ENCODE results near the gene UGT1A7.

Gene UGT1A7

DNA sequence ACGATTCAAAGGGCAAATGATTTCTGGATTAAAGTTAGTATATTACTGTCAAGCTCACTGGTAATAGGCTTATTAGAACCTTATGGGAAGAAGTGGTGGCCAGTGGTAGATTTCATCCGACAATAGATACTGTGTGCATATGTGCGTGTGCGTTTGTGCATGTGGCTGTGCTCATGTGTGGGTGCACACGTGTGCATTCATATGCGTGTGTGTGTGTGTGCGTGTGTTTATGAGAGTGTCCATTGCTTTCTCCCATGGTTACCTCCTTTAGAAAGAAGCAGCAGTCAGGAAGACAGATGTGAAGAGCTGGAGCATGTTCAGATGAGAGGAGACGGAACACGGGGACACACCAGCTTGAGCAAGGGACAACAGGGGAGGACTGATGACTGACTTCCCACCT, 87.6 kb downstream of the UGT1A7 start:
- peaks cover 6% of the 10 kb centered on the region for H3K4me1 ChIP-seq (ENCODE audit: control insufficient read depth, insufficient read depth, low read length)
- H3K36me3 ChIP-seq (ENCODE audit: control insufficient read depth, insufficient read depth, low read length, severe bottlenecking) = no peaks in the 10 kb centered on the region

DNA sequence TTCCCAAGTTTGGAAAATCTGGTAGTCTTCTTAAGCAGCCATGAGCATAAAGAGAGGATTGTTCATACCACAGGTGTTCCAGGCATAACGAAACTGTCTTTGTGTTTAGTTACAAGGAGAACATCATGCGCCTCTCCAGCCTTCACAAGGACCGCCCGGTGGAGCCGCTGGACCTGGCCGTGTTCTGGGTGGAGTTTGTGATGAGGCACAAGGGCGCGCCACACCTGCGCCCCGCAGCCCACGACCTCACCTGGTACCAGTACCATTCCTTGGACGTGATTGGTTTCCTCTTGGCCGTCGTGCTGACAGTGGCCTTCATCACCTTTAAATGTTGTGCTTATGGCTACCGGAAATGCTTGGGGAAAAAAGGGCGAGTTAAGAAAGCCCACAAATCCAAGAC, 90.5 kb downstream of the UGT1A7 start:
- Histone ChIP-seq H3K9me3 (ENCODE audit: control insufficient read depth, low read length) (peaks cover 12% of the 10 kb centered on the region), H3K4me3 (ENCODE audit: low read length) (no peak overlapping the region), H3K4me1 (ENCODE audit: control insufficient read depth, insufficient read depth, low read length) (peaks cover 3% of the 10 kb centered on the region), H3K36me3 (ENCODE audit: control insufficient read depth, insufficient read depth, low read length, severe bottlenecking) (no peaks in the 10 kb centered on the region), H3K27me3 (replicated peaks; ENCODE audit: control insufficient read depth, insufficient read depth, low read length) (no peaks in the 10 kb centered on the region), H3K9ac (ENCODE audit: low read length) (no peak overlapping the region)
- DNase-seq (ENCODE audit: low read depth) = no peak

More for the DNA sequence above, 87.6 kb downstream of the UGT1A7 start:
- no peak overlapping the region for H3K4me3 ChIP-seq (ENCODE audit: low read length)
- H3K9me3 ChIP-seq (ENCODE audit: control insufficient read depth, low read length) = no peaks in the 10 kb centered on the region
- DNase-seq (ENCODE audit: low read depth) = no peak
- no peaks in the 10 kb centered on the region for H3K27me3 ChIP-seq (replicated peaks; ENCODE audit: control insufficient read depth, insufficient read depth, low read length)
- no peak overlapping the region for H3K9ac ChIP-seq (ENCODE audit: low read length)

GRCh38 chr2:233772583-233772982, 90.9 kb downstream of the UGT1A7 start:
- H3K9me3 ChIP-seq (ENCODE audit: control insufficient read depth, low read length) = peaks cover 16% of the 10 kb centered on the region
- H3K27me3 ChIP-seq (replicated peaks; ENCODE audit: control insufficient read depth, insufficient read depth, low read length) = no peaks in the 10 kb centered on the region
- H3K9ac ChIP-seq (ENCODE audit: low read length) = no peak overlapping the region
- H3K4me1 ChIP-seq (ENCODE audit: control insufficient read depth, insufficient read depth, low read length) = peaks cover 3% of the 10 kb centered on the region
- DNase-seq (ENCODE audit: low read depth) = no peak
- no peak overlapping the region for H3K4me3 ChIP-seq (ENCODE audit: low read length)
- H3K36me3 ChIP-seq (ENCODE audit: control insufficient read depth, insufficient read depth, low read length, severe bottlenecking) = no peaks in the 10 kb centered on the region

- Histone ChIP-seq H3K9me3 (ENCODE audit: control insufficient read depth, low read length) (peaks cover 24% of the 10 kb centered on the region), H3K4me1 (ENCODE audit: control insufficient read depth, insufficient read depth, low read length) (peaks cover 3% of the 10 kb centered on the region), H3K27me3 (replicated peaks; ENCODE audit: control insufficient read depth, insufficient read depth, low read length) (no peaks in the 10 kb centered on the region), H3K4me3 (ENCODE audit: low read length) (no peak overlapping the region), H3K36me3 (ENCODE audit: control insufficient read depth, insufficient read depth, low read length, severe bottlenecking) (no peaks in the 10 kb centered on the region), H3K9ac (ENCODE audit: low read length) (no peak overlapping the region)
- DNase-seq (ENCODE audit: low read depth) = no peak
These were observed 92.2 kb downstream of the UGT1A7 start for GRCh38 chr2:233773854-233774253.

GRCh38 chr2:233775414-233775813, 93.7 kb downstream of the UGT1A7 start:
- Histone ChIP-seq H3K36me3 (ENCODE audit: control insufficient read depth, insufficient read depth, low read length, severe bottlenecking) (no peaks in the 10 kb centered on the region), H3K9ac (ENCODE audit: low read length) (no peak overlapping the region), H3K4me3 (ENCODE audit: low read length) (no peak overlapping the region), H3K27me3 (replicated peaks; ENCODE audit: control insufficient read depth, insufficient read depth, low read length) (no peaks in the 10 kb centered on the region), H3K4me1 (ENCODE audit: control insufficient read depth, insufficient read depth, low read length) (peaks cover 3% of the 10 kb centered on the region), H3K9me3 (ENCODE audit: control insufficient read depth, low read length) (peaks cover 25% of the 10 kb centered on the region)
- DNase-seq (ENCODE audit: low read depth) = no peak

- H3K9ac ChIP-seq (ENCODE audit: low read length) = no peak within 1 kb of the TSS
- no peak for DNase-seq (ENCODE audit: low read depth)
- no peak within 1 kb of the TSS for H3K4me3 ChIP-seq (ENCODE audit: low read length)
- H3K27me3 ChIP-seq (replicated peaks; ENCODE audit: control insufficient read depth, insufficient read depth, low read length) = no peaks in the 10 kb centered on the region
- no peaks in the 10 kb centered on the region for H3K36me3 ChIP-seq (ENCODE audit: control insufficient read depth, insufficient read depth, low read length, severe bottlenecking)
- peaks cover 25% of the 10 kb centered on the region for H3K9me3 ChIP-seq (ENCODE audit: control insufficient read depth, low read length)
- peaks cover 3% of the 10 kb centered on the region for H3K4me1 ChIP-seq (ENCODE audit: control insufficient read depth, insufficient read depth, low read length)
These were observed 96.3 kb downstream of the UGT1A7 start, which contains the start of gene MROH2A for GRCh38 chr2:233778030-233778429. MROH2A (plus strand) TSS chr2:233778330; CDS start chr2:233779359, 1,029 bp downstream.

DNA sequence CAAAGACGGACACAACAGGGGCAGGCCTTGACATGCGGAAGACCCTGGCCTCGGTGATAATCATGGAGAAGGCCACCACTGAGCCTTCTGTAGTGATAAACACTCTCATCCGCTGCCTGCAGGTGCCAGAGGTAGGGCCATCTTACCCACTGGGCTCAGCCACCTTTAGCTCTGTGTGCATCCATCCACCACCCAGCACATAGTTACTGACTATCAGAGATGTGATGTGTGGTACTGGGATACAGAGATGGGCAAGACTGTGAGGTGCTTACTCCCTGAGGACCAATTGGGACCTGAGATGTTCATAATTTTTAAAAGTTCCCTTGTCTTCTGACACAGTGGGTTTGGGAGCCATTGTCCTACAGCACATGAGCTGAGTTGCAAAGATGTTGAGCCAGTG, 98.0 kb downstream of the UGT1A7 start:
- no peak for DNase-seq (ENCODE audit: low read depth)
- no peaks in the 10 kb centered on the region for H3K36me3 ChIP-seq (ENCODE audit: control insufficient read depth, insufficient read depth, low read length, severe bottlenecking)
- no peak overlapping the region for H3K9ac ChIP-seq (ENCODE audit: low read length)
- H3K27me3 ChIP-seq (replicated peaks; ENCODE audit: control insufficient read depth, insufficient read depth, low read length) = no peaks in the 10 kb centered on the region
- H3K4me1 ChIP-seq (ENCODE audit: control insufficient read depth, insufficient read depth, low read length) = peaks cover 3% of the 10 kb centered on the region
- peaks cover 25% of the 10 kb centered on the region for H3K9me3 ChIP-seq (ENCODE audit: control insufficient read depth, low read length)
- H3K4me3 ChIP-seq (ENCODE audit: low read length) = no peak overlapping the region

- no peak for DNase-seq (ENCODE audit: low read depth)
- no peak overlapping the region for H3K9ac ChIP-seq (ENCODE audit: low read length)
- no peaks in the 10 kb centered on the region for H3K4me1 ChIP-seq (ENCODE audit: control insufficient read depth, insufficient read depth, low read length)
- H3K36me3 ChIP-seq (ENCODE audit: control insufficient read depth, insufficient read depth, low read length, severe bottlenecking) = no peaks in the 10 kb centered on the region
- no peaks in the 10 kb centered on the region for H3K27me3 ChIP-seq (replicated peaks; ENCODE audit: control insufficient read depth, insufficient read depth, low read length)
- H3K4me3 ChIP-seq (ENCODE audit: low read length) = no peak overlapping the region
- peaks cover 19% of the 10 kb centered on the region for H3K9me3 ChIP-seq (ENCODE audit: control insufficient read depth, low read length)
These were observed 99.1 kb downstream of the UGT1A7 start for GRCh38 chr2:233780771-233781170.

- DNase-seq (ENCODE audit: low read depth) = no peak
- Histone ChIP-seq H3K4me1 (ENCODE audit: control insufficient read depth, insufficient read depth, low read length) (no peaks in the 10 kb centered on the region), H3K9ac (ENCODE audit: low read length) (no peak overlapping the region), H3K36me3 (ENCODE audit: control insufficient read depth, insufficient read depth, low read length, severe bottlenecking) (no peaks in the 10 kb centered on the region), H3K9me3 (ENCODE audit: control insufficient read depth, low read length) (no peaks in the 10 kb centered on the region), H3K4me3 (ENCODE audit: low read length) (no peak overlapping the region), H3K27me3 (replicated peaks; ENCODE audit: control insufficient read depth, insufficient read depth, low read length) (peaks cover 10% of the 10 kb centered on the region)
These were observed 107.9 kb downstream of the UGT1A7 start for GRCh38 chr2:233789554-233789953.

- Histone ChIP-seq H3K4me1 (ENCODE audit: control insufficient read depth, insufficient read depth, low read length) (no peaks in the 10 kb centered on the region), H3K9me3 (ENCODE audit: control insufficient read depth, low read length) (no peaks in the 10 kb centered on the region), H3K27me3 (replicated peaks; ENCODE audit: control insufficient read depth, insufficient read depth, low read length) (peaks cover 10% of the 10 kb centered on the region), H3K36me3 (ENCODE audit: control insufficient read depth, insufficient read depth, low read length, severe bottlenecking) (no peaks in the 10 kb centered on the region), H3K9ac (ENCODE audit: low read length) (no peak overlapping the region), H3K4me3 (ENCODE audit: low read length) (no peak overlapping the region)
- DNase-seq (ENCODE audit: low read depth) = no peak
These were observed 109.6 kb downstream of the UGT1A7 start for GRCh38 chr2:233791151-233791882.

DNA sequence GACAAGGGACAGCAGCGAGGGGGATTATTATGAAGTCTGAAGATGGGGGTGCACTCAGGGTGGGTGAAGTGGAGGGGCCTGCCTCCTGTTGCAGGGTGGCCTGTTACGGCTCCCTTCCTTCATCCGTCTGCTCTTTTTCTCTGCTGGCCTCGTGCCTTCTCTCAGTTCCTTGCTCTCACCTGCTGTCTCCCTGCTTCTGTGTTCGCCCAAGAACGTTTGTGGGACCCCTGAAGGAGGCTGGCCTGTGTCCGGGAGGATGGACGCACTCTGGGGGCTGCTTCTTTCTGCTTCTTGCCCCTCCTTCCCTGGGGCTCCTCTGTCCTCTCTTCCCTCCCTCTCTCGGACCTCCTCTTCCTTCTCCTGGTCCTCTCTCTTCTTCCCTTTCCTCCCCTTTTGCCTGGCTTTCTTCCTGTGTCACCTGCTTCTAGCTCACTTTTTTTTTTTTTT, 110.2 kb downstream of the UGT1A7 start:
- Histone ChIP-seq H3K36me3 (ENCODE audit: control insufficient read depth, insufficient read depth, low read length, severe bottlenecking) (no peaks in the 10 kb centered on the region), H3K27me3 (replicated peaks; ENCODE audit: control insufficient read depth, insufficient read depth, low read length) (peaks cover 10% of the 10 kb centered on the region), H3K4me1 (ENCODE audit: control insufficient read depth, insufficient read depth, low read length) (no peaks in the 10 kb centered on the region), H3K9ac (ENCODE audit: low read length) (no peak overlapping the region), H3K9me3 (ENCODE audit: control insufficient read depth, low read length) (no peaks in the 10 kb centered on the region), H3K4me3 (ENCODE audit: low read length) (no peak overlapping the region)
- no peak for DNase-seq (ENCODE audit: low read depth)

DNA sequence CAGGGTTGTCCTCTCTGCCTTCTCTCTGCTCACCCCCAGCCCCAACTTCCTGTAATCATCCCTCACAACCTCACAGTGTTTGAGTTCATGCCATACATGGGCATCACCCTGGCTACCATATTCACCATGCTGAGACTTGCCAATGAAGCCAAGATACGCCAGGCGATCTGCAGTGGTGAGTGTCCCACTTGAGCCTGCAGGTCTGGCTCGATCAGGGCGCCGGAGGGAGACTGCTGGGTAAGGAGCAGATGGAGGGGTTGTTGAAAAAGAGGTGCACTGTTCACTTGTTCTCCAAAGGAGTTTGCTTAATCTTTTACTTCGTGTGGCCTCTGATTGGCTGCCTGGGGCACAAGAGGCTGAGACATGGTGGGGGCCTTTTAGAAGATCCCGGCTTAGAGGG, 111.0 kb downstream of the UGT1A7 start:
- Histone ChIP-seq H3K9me3 (ENCODE audit: control insufficient read depth, low read length) (no peaks in the 10 kb centered on the region), H3K4me1 (ENCODE audit: control insufficient read depth, insufficient read depth, low read length) (no peaks in the 10 kb centered on the region), H3K9ac (ENCODE audit: low read length) (no peak overlapping the region), H3K27me3 (replicated peaks; ENCODE audit: control insufficient read depth, insufficient read depth, low read length) (peaks cover 10% of the 10 kb centered on the region), H3K36me3 (ENCODE audit: control insufficient read depth, insufficient read depth, low read length, severe bottlenecking) (no peaks in the 10 kb centered on the region), H3K4me3 (ENCODE audit: low read length) (no peak overlapping the region)
- no peak for DNase-seq (ENCODE audit: low read depth)
